Middle frontal gyrus (tissue), 1 donor: ENCODE data around the gene MOSPD3.
A peak's percentile ranks its signal among the peaks of the same experiment; 100 is the strongest.

ENCODE experiments used
- DNase-seq: peaks from one replicate; pipeline ENCODE4 v3.0.0-alpha.2; 2015; ENCODE audit warnings: low spot score; ENCODE audit errors: extremely low spot score

Gene MOSPD3

DNA sequence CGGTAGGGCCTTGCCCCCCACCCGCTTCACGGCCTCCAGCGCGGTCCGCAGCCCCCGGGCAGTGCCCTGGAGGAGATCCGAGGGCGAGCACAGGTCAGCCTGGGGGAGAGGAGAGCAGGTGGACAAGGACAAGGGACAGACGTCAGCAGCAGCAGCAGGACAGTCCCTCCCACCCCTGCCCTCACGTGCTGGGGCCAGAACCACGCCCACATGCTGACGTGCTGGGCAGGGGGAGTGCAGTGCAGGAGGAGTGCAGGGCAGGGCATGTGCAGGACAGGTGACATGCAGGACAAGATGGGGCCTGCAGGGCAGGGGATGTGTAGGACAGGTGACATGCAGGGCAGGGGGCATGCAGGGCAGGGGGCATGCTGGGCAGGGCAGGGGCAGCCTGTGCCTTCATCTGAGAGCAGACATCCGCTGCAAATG is 37.1 kb upstream of the MOSPD3 start:
- no peak for DNase-seq

DNA sequence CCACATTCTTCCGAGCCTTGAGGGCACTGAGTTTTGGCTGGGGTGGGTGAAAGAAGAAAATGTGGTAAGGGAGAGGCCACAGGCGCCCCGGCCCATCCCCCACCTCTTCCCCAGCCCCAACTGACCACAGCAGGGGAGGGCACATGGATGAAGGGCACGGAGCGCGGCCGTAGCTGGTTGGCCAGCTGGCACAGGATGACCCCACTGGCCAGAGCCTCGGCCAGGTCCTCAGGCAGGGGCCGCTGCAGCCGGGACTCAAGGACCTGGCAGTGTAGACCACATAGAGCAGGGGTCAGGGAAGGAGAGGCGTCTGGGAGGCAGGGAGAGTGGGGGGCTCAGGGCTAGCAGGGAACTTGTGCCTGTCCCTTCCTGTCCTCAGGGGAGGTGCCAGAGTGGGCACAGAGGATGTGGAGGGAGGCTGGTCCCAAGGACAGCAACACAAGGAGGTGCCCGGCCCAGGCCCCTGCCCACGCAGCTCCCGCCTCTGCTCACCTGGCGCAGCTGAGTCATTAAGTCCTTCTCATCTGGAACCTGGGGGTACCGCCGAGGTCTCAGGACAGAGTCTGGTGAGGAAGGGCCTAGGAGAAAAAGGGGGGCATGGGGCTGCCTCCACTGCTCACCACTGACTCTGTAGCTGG is 36.5 kb upstream of the MOSPD3 start:
- no peak for DNase-seq

GRCh38 chr7:100576384-100576993 is 35.9 kb upstream of the MOSPD3 start:
- no peak for DNase-seq

DNA sequence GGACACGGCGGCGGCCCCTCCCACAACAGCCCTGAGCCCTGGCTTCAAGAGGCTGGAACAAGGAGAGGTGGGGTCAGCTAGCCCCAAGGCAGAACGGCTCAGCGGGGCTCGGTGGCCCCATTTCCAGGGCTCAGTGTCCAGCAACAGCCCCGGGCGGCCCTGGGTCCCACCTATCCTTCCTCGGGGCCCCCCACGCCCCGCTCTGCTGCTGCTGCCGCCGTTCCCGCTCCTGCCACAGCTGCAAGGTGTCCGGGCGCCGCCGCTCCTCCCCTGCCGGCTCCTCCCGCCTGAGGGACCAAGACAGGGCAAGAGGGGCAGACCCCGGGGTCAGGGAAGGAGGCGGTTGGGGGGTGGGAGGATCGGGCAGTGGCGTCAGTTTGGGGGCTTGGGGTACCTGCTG is 35.2 kb upstream of the MOSPD3 start:
- DNase-seq = no peak

DNA sequence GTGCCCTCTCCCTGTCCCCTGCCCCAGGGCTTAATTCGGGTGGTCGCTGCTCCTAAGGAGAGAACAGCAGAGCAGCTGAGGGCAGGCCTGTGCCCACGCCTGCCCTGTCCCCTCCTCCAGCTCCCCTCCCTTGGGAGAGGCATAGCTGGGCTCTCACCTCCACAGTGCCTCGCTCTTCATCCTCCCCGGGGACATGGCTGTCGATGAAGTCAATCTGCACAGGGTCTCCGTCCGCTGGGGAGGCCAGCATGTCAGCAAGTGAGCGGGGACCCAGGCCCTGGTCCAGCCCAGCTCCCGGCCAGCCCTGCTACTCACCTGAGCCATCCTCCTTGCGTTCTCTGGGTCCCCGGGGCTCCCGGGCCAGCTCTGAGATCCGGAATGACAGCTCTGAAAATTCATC is 34.8 kb upstream of the MOSPD3 start:
- no peak for DNase-seq

DNA sequence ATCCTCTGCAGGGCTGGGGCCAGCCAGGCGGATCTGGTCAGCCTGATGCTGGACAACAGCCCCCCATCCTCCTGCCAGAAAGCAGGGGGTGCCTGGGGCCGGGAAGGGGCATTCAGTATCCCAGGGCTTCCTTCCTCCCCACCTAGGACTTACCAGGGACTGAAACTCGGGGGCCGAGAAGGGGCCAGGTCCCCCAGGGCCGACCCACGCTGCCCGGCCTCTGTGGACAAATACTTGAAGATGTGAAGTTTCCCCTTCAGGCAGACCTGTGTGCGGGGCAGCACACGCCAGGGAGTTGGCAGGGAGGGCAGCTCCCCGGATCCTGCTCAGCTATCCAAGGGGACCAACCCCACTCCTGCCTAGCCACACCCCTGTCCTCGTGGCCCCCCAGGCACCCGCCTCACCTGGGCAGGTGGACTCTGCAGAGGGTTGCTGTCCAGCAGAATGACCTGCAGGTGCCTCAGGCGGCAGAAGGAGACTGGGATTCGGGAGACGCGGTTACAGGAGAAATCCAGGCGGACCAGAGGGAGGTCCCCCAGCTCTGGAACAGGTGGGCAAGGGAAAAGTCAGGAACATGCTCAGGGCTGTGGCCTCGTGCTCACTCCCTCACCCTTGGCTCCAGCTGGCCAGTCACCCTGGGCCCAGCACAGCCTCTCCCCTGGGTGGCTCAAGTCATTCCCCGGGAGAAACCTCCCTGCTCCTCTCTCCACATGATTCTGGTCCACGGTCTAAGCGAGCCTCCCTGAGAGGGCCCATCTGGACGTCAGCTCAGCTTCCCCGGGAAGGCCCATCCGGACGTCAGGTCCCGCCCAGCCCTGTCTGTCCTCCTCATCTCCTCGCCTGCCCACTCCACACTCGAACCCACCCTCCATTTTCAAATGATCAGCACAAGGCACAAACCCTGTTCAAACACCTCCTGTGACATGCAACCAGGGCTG is 33.8 kb upstream of the MOSPD3 start:
- DNase-seq = no peak

DNA sequence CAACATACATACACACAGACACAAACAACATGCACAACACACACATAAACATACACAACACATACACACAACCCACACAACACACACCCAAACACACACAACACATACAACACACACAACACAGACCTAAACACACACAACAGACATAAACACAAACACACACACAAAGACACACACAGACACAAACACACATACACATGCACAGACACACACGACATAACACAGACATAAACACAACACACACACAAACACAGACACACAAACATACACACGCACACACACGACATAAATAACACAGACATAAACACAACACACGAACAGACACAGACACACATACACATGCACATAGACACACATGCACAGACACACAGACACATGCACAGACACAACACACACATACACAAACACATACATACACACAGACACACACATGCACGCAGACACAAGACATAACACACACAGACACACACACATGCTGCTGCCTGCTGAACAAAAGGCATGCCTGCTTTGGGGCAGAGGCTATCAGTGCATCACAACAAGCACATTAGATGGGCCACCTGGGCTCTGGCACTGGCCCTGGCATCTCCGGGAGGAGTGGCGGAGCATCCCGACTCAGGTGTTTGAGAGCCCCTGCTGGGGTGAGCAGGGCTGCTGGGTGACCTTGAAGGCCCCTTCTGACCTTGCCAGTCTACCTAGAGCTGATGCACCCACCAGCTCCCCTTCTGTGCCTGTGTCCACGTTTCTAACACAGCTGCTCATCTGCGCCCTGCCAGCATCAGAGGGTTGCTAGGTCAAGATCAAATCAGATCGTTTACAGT is 31.7 kb upstream of the MOSPD3 start:
- no peak for DNase-seq

- no peak for DNase-seq
Observed at GRCh38 chr7:100582041-100582579, 30.2 kb upstream of the MOSPD3 start.

DNA sequence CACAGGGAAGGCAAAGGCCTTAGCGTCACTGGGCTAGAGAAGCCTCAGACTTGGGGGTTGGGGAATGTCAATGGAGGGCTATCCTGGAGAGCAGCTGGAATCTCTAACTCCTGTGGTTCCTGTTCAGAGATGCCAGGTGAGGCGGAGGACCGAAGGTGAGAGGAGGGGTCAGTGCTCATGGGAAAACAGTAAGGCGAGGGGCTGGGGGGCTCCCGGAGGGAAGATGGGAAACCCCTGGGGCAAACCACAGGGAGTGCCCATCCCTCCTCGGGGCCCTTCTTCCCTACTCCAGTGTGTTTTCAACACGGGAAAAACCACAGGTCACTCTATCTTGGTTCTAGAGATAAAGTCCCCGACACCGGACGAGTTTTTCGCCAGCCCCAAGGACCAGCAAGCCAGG is 29.7 kb upstream of the MOSPD3 start:
- DNase-seq = no peak

DNA sequence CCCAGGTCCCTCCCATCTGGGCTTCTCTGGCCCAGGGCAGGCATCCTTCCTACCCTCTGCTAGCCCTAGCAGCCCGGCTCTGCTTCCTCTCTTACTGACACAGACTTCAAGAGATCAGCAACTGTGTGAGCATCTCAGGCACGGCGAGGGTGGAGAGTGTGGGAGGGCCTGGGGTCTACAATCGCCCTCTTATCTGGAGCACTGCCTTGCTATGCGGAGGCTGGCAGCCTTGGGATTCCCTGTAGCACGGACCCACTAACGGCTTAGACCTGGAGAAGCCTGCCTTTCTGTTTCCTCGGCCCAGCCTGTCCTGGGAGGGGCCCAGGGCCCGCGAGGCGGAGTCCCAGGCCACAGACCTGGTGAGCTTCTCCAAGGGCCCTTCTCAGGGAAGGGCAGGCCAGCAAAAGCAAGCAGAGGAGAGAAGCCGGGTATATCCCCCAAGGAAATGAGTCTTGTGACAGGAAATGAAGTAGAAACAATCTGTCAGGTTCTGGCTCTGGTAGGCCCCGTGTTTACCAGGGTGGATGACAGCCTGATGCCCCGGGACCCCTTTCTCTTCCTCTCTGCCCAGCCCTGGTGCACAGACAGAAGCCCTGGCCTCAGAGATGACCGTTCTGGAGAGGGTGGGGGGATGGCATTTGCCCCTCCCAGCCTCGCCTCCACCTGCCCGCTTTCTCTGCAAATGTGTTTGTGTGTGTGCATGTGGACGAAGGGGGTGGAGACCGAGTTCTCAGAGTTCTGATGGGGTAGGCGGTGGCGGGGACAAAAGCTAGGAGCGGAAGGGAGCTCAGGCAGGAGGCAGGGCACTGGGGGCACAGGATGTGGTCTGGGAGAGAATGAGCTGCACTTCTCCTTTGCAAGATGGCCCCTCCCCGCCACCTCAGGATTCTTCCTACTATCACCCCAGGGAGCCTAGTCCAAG is 28.9 kb upstream of the MOSPD3 start:
- no peak for DNase-seq

DNA sequence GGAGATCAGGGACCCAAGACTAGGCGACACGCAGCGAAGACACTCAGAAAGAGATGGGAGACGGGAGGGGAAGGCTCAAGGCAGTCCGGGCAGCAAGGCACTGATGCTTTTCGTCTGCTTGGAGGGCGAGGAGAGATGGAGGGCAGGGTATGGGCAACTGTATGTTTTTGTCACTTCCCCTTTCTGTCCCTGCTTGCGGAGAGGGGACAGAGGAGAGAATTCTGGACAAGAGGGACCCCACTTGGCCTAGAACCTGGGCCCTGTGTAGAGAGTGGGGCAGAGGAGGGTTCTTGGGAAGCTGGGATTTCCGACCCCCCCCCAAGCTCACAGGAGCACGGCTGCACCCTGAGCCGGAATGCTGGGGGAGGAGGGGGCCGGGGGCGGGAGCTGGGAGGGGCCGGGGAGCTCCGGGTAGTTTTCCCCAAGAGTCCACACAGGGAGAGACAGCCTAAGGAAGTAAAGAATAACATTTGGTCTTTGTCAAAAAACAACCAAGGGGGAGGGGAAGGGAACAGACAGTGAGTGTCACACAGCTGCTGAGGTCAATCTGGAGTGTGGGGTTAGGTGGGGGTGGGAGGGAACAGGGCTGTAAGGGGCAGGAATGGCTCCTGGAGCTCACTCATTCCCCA is 28.2 kb upstream of the MOSPD3 start:
- DNase-seq = no peak

- no peak for DNase-seq
Observed at GRCh38 chr7:100584683-100585510, 27.4 kb upstream of the MOSPD3 start.

GRCh38 chr7:100585511-100586265 is 26.7 kb upstream of the MOSPD3 start, which contains the start of gene LRCH4:
LRCH4 (minus strand) TSS chr7:100586129; CDS start chr7:100586100, 29 bp downstream.
- no peak for DNase-seq

DNA sequence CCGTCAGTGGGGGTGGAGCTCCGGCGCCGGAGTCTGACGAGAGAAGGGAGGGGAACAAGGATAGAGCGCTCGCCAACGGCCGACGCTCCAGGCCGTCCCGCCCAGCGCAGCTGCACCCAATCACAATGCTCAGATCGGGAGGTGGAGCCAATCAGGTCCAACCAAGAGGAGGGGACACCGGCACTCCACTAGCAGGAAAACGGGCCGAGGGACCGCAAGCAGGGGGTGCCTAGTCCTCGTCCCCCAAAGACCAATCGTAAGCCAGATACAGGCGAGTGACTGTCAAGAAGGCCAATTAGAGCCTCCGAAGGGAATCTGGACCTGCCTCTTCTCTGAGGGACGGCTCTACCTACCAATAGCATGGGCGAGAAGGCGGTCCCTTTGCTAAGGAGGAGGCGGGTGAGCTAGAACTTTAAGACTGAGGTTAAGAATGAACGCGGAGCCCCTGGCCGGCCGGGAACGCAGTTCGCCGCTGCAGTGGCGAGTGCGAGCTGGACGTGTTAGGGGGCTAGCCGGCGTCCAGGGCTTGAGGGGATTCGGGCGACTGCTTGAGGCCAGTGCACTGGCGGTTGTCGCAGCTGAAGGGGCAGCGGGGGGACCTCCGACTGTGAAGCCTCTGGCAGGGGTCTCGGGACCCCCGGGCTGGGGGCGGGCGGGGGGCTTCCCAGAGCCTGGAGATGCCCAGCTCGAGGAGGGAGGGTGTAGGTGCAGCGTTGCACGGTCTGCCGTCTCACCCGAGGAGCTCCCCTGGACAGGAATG is 25.9 kb upstream of the MOSPD3 start, which contains the start of gene FBXO24:
FBXO24 (plus strand) TSS at position 63 of the 760 bp plus-strand sequence; CDS start at position 361, 298 bp downstream.
- peak; percentile 99 for DNase-seq

- DNase-seq = no peak
Observed at GRCh38 chr7:100588438-100588837, 23.9 kb upstream of the MOSPD3 start.

DNA sequence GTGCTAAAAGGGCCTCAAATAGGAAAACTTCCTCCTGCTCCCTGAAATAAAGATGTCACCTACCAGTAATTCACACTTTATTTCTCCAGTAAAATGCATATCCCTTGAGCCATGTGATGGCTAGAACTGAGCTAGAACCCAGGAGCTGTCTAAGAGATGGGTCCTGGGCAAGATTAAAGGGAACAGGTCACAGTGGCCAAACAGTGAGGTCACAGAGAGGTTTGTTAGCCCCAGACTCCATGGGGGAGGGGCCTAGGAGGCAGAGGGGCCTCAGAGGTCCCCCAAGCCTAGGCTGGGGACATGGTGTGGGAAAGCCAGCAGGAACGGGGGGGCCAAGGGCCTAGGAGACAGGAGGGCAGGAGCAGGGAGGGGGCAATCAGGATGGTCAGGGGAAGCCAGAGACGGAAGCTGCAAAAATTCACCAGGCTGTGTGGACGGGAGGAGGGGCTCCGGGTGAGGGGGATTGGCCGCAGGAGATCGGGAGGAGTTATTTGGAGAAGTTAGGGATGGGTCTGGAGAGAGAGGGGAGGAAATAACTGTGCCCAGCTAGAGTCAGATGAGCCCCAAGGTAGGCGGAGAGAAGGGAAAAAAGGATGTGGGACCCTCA is 22.9 kb upstream of the MOSPD3 start:
- DNase-seq = no peak
